ENCODE data around the gene BUD23.
A peak's percentile ranks its signal among the peaks of the same experiment; 100 is the strongest.
"Not testable (repeated sequence)": the region's sequence is repeated elsewhere in the genome, so short reads cannot be mapped to it uniquely, and the experiment has no call there.

BUD23 gene

DNA sequence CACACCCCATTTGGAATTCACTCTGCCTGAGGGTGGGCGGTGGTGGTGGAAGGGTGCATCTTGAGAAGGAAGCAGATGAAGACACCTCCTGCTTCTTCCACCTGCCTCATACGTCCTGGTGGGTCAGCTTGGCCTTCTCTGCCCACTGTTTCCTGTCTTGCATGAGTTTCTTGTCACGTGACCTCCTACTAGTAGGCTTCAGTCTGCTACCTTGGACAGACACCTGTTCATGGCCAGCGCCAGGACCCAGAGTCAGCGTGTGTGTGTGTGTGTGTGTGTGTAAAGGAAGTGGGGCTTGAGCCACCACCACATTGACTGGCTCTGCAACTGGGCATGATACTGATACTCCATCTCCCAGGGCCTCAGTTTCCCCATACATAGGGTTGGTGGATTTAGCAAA lies 32.9 kb upstream of the BUD23 start:
- TF ChIP-seq, protein P1, sequence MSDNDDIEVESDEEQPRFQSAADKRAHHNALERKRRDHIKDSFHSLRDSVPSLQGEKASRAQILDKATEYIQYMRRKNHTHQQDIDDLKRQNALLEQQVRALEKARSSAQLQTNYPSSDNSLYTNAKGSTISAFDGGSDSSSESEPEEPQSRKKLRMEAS (IDR thresholded peaks at IDR 0.05; ENCODE audit: low read depth, low read length) = no peak
- no peak for TF ChIP-seq MYC (IDR thresholded peaks at IDR 0.05; ENCODE audit: low read depth, low read length)
- no peak for TF ChIP-seq POLR2A (IDR thresholded peaks at IDR 0.05; ENCODE audit: extremely low read depth, insufficient read length)
- TF ChIP-seq, protein P2, sequence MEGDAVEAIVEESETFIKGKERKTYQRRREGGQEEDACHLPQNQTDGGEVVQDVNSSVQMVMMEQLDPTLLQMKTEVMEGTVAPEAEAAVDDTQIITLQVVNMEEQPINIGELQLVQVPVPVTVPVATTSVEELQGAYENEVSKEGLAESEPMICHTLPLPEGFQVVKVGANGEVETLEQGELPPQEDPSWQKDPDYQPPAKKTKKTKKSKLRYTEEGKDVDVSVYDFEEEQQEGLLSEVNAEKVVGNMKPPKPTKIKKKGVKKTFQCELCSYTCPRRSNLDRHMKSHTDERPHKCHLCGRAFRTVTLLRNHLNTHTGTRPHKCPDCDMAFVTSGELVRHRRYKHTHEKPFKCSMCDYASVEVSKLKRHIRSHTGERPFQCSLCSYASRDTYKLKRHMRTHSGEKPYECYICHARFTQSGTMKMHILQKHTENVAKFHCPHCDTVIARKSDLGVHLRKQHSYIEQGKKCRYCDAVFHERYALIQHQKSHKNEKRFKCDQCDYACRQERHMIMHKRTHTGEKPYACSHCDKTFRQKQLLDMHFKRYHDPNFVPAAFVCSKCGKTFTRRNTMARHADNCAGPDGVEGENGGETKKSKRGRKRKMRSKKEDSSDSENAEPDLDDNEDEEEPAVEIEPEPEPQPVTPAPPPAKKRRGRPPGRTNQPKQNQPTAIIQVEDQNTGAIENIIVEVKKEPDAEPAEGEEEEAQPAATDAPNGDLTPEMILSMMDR (IDR thresholded peaks at IDR 0.05; ENCODE audit: low read depth, low read length) = no peak
- DNase-seq (ENCODE audit: low read depth) = no peak
- H3K4me3 ChIP-seq (ENCODE audit: low read depth, low read length) = no peak overlapping the region

DNA sequence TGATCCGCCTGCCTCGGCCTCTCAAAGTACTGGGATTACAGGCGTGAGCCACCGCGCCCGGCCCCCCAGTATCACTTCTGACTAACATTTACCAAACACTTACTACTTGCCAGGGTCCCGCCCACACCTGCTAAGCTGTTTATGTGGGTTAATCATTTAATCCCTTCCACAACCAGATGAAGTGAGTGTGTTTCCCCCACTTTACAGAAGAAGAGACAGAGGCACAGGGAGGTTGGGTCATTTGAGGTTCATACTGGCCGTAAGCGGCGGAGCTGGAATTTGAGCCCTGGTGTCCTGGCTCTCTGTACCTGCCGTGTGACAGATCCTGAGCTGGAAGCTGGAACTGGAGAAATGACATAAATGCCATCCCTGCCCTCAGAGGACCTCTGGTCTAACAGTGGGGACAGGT lies 30.9 kb upstream of the BUD23 start:
- DNase-seq (ENCODE audit: low read depth) = no peak
- H3K4me3 ChIP-seq (ENCODE audit: low read depth, low read length) = no peak overlapping the region
- TF ChIP-seq MYC (IDR thresholded peaks at IDR 0.05; ENCODE audit: low read depth, low read length) = no peak
- TF ChIP-seq, protein P2 (IDR thresholded peaks at IDR 0.05; ENCODE audit: low read depth, low read length) = no peak
- no peak for TF ChIP-seq POLR2A (IDR thresholded peaks at IDR 0.05; ENCODE audit: extremely low read depth, insufficient read length)
- TF ChIP-seq, protein P1 (IDR thresholded peaks at IDR 0.05; ENCODE audit: low read depth, low read length) = no peak

DNA sequence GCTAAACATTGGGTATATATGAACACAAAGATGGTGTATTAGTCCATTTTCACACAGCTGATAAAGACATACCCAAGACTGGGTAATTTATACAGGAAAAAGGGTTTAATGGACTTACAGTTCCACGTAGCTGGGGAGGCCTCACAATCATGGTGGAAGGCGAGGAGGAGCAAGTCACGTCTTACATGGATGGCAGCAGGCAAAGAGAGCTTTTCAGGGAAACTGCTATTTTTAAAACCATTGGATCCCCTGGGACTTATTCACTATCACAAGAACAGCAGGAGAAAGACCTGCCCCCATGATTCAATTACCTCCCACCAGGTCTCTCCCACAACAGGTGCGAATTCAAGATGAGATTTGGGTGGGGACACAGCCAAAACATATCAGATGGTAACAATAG lies 28.1 kb upstream of the BUD23 start:
- not testable (repeated sequence) for H3K4me3 ChIP-seq (ENCODE audit: low read depth, low read length); DNase-seq (ENCODE audit: low read depth)

DNA sequence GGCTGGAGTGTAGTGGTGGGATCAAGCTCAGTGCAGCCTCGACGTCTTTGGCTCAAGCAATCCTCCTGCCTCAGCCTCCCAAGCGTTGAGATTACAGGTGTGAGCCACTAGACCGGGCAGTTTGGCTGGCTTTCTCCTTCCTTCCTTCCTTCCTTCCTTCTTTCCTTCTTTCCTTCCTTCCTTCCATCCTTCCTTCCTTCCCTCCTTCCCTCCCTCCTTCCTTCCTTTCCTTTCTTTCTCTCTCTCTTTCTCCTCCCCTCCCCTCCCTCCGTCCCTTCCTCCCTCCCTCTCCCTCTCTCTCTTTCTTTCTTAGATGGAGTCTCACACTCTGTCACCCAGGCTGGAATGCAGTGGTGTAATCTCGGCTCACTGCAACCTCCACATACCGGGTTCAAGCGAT lies 23.4 kb upstream of the BUD23 start:
- H3K4me3 ChIP-seq (ENCODE audit: low read depth, low read length) = no peak overlapping the region
- TF ChIP-seq, protein P1 (IDR thresholded peaks at IDR 0.05; ENCODE audit: low read depth, low read length) = no peak
- no peak for TF ChIP-seq MYC (IDR thresholded peaks at IDR 0.05; ENCODE audit: low read depth, low read length)
- TF ChIP-seq, protein P2 (IDR thresholded peaks at IDR 0.05; ENCODE audit: low read depth, low read length) = no peak
- TF ChIP-seq POLR2A (IDR thresholded peaks at IDR 0.05; ENCODE audit: extremely low read depth, insufficient read length) = no peak
- no peak for DNase-seq (ENCODE audit: low read depth)

DNA sequence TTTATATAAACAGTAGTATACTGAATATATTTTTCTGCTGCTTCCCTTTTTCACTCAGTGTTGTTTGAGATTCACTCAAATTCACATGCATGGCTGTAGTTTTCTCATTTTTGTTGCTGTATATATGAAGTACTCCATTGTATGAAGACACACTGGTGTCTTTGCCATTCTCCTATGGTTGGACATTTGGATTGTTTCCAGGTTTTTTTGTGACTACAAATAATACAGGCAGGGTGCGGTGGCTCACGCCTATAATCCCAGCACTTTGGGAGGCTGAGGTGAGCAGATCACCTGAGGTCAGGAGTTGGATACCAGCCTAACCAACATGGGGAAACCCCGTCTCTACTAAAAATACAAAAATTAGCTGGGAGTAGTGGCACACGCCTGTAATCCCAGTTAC lies 22.8 kb upstream of the BUD23 start:
- H3K4me3 ChIP-seq (ENCODE audit: low read depth, low read length); DNase-seq (ENCODE audit: low read depth): not testable (repeated sequence)

DNA sequence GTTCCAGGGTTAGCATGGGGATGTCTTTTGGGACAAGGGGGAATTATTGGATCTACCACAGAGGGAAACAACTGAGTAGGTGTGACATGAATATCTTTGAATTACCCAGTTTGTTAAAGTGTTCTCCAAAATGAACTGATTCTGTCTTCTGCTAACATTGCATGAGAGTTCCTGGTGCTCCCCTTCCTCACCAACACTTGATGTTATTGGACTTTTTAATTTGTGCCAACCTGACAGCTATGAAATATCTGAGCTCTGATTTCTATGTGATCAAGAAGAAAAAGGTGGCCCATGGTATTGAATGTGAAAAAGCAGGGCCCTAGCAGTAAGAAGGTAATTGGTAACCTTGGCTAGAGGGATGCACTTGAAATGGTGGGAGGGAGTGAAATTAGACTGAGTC lies 20.4 kb upstream of the BUD23 start:
- TF ChIP-seq, protein P2 (IDR thresholded peaks at IDR 0.05; ENCODE audit: low read depth, low read length) = no peak
- no peak for TF ChIP-seq POLR2A (IDR thresholded peaks at IDR 0.05; ENCODE audit: extremely low read depth, insufficient read length)
- DNase-seq (ENCODE audit: low read depth) = no peak
- no peak overlapping the region for H3K4me3 ChIP-seq (ENCODE audit: low read depth, low read length)

DNA sequence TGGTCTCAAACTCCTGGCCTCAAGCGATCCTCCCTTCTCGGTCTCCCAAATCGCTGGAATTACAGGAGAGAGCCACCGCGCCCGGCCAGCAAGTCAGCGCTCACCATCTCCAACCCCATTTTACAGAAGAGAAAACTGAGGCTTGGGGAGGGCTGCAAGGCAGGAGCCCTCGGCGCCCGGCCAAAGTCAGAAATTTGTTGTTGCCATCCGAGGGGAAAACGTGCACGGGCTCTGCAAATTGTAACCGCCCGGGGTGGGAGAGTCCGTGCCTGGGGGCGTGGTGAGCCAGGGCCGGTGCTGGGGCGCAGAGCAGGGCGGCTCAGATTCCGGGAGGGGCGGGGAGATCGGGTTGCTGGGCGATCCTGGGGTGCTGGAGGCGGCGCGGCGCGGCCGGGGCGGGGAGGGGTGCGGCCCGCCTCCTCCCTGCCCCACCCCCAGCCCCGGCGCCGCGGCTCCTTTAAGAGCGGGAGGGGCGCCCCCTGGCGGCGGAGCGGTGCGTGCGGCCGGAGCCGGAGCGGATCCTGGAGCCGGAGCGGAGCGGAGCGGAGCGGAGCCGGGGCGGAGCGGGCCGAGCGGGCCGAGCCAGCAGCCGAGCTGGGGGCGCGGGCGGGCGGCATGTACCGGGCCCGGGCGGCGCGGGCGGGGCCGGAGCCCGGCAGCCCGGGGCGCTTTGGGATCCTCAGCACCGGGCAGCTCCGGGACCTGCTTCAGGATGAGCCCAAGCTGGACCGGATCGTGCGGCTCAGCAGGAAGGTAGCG lies 15.9 kb upstream of the BUD23 start, which contains the start of gene VPS37D:
Gene VPS37D (plus strand): TSS at position 488 of the 759 bp plus-strand sequence. CDS start 128 bp downstream, at position 616.
- DNase-seq (ENCODE audit: low read depth) = peak; percentile 93
- no peak within 1 kb of the TSS for H3K4me3 ChIP-seq (ENCODE audit: low read depth, low read length)
- no peak for TF ChIP-seq MYC (IDR thresholded peaks at IDR 0.05; ENCODE audit: low read depth, low read length)
- TF ChIP-seq, protein P2 (IDR thresholded peaks at IDR 0.05; ENCODE audit: low read depth, low read length) = peak; percentile 76

Measured in NB4 (cell line).